T-helper 1 cell treated with Interleukin-12 subunit alpha and Interleukin-12 subunit beta and Interleukin-4 antibody, amounts not matched to agents 30 μg/mL and 1 μg/mL, for 36 hours (primary cell): ENCODE data around the gene LRRTM3.

Source experiments
- H3K27ac Mint-ChIP-seq: one replicate; pipeline ENCODE4 v1.8.0; 2021; ENCODE audit warnings: mild to moderate bottlenecking, mixed read lengths
- H3K27me3 Mint-ChIP-seq: one replicate; pipeline ENCODE4 v1.8.0; 2021; ENCODE audit warnings: low read depth, mixed read lengths
- H3K36me3 Mint-ChIP-seq: one replicate; pipeline ENCODE4 v1.8.0; 2021; ENCODE audit warnings: low read depth, mixed read lengths
- H3K4me1 Mint-ChIP-seq: one replicate; pipeline ENCODE4 v1.8.0; 2021; ENCODE audit warnings: low read depth, mixed read lengths
- H3K4me3 Mint-ChIP-seq: one replicate; pipeline ENCODE4 v1.8.0; 2021; ENCODE audit warnings: mild to moderate bottlenecking, moderate library complexity, mixed read lengths
- H3K9me3 Mint-ChIP-seq: one replicate; pipeline ENCODE4 v1.8.0; 2021; ENCODE audit warnings: mixed read lengths

The LRRTM3 gene

GRCh38 chr10:66980246-66980815, 54.5 kb downstream of the LRRTM3 start:
- Mint-ChIP-seq H3K27me3 (no peaks in the 10 kb centered on the region), H3K4me3 (no peak overlapping the region), H3K4me1 (no peaks in the 10 kb centered on the region), H3K27ac (no peak overlapping the region), H3K9me3 (no peaks in the 10 kb centered on the region), H3K36me3 (no peaks in the 10 kb centered on the region)

DNA sequence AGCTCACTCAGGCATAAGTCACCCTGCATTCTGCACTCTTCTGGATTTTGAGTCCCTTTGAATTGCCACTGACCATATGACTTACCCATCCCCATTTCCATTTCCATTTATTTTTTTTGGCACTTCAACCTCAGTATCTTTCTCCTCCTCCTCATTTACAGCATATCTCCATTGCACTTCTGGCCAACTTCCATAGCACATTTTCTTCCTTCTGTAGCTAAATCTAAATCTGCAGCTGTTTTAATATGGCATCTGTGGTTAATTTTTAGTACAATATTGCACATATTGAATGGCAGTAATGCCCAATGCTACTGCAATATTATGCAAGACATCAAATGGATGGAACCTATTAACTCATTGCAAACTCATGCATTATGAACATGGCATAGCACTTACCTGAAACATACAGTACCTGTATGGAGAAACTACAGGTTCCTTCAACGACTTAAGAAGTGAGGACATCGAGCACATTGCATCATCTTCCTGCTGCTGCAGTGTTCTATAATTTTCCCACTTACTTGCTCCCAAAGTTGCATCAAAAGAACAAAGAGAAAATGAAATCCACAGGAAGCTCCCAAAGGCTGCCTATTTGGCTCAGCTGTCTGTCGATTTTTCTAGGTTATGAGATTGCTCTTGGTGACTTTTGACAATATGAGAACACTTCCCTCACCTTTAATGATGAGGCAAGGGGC, 55.7 kb downstream of the LRRTM3 start:
- H3K27ac Mint-ChIP-seq = no peak overlapping the region
- no peaks in the 10 kb centered on the region for H3K27me3 Mint-ChIP-seq
- H3K4me3 Mint-ChIP-seq = no peak overlapping the region
- H3K36me3 Mint-ChIP-seq = no peaks in the 10 kb centered on the region
- H3K9me3 Mint-ChIP-seq = no peaks in the 10 kb centered on the region
- no peaks in the 10 kb centered on the region for H3K4me1 Mint-ChIP-seq

- Mint-ChIP-seq H3K4me1 (no peaks in the 10 kb centered on the region), H3K36me3 (no peaks in the 10 kb centered on the region), H3K27ac (no peak overlapping the region)
Observed at GRCh38 chr10:66982053-66982420, 56.2 kb downstream of the LRRTM3 start.

GRCh38 chr10:66982792-66983474, 57.1 kb downstream of the LRRTM3 start:
- Mint-ChIP-seq H3K4me1 (no peaks in the 10 kb centered on the region), H3K4me3 (no peak overlapping the region), H3K36me3 (no peaks in the 10 kb centered on the region), H3K27ac (no peak overlapping the region), H3K27me3 (no peaks in the 10 kb centered on the region), H3K9me3 (no peaks in the 10 kb centered on the region)

More at GRCh38 chr10:66982053-66982420, 56.2 kb downstream of the LRRTM3 start:
- no peaks in the 10 kb centered on the region for H3K27me3 Mint-ChIP-seq
- no peaks in the 10 kb centered on the region for H3K9me3 Mint-ChIP-seq
- H3K4me3 Mint-ChIP-seq = no peak overlapping the region

DNA sequence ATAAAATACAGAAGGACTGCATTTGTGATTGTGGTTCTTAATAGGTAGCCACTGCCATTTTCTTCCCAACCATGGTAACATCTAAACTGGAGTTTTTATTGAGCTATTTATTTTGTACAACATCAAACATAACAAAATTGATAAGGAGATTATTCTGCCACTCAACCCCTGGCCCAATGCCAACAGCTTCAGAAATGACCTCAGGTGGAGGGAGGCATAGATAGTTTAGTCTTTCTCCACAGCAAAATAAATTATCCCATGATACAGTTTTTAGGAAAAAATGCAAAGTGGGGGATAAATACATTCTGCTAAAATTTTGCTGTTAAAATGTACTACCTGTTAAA, 57.6 kb downstream of the LRRTM3 start:
- Mint-ChIP-seq H3K36me3 (no peaks in the 10 kb centered on the region), H3K9me3 (no peaks in the 10 kb centered on the region), H3K27ac (no peak overlapping the region), H3K4me1 (no peaks in the 10 kb centered on the region), H3K4me3 (no peak overlapping the region), H3K27me3 (no peaks in the 10 kb centered on the region)

- Mint-ChIP-seq H3K9me3 (no peaks in the 10 kb centered on the region), H3K4me3 (no peak overlapping the region), H3K36me3 (no peaks in the 10 kb centered on the region), H3K27ac (no peak overlapping the region), H3K4me1 (no peaks in the 10 kb centered on the region), H3K27me3 (no peaks in the 10 kb centered on the region)
Observed at GRCh38 chr10:66990143-66990830, 64.5 kb downstream of the LRRTM3 start.

GRCh38 chr10:66996996-66997395, 71.2 kb downstream of the LRRTM3 start:
- Mint-ChIP-seq H3K27ac (no peak overlapping the region), H3K9me3 (no peaks in the 10 kb centered on the region), H3K27me3 (no peaks in the 10 kb centered on the region), H3K4me1 (no peaks in the 10 kb centered on the region), H3K36me3 (no peaks in the 10 kb centered on the region), H3K4me3 (no peak overlapping the region)

- Mint-ChIP-seq H3K4me3 (no peak overlapping the region), H3K9me3 (no peaks in the 10 kb centered on the region), H3K27me3 (no peaks in the 10 kb centered on the region), H3K4me1 (no peaks in the 10 kb centered on the region), H3K36me3 (no peaks in the 10 kb centered on the region), H3K27ac (no peak overlapping the region)
Observed at GRCh38 chr10:66999762-67000545, 74.1 kb downstream of the LRRTM3 start.

- Mint-ChIP-seq H3K27ac (no peak overlapping the region), H3K4me1 (no peaks in the 10 kb centered on the region), H3K9me3 (no peaks in the 10 kb centered on the region), H3K27me3 (no peaks in the 10 kb centered on the region), H3K36me3 (no peaks in the 10 kb centered on the region), H3K4me3 (no peak overlapping the region)
Observed at GRCh38 chr10:67004690-67005089, 78.9 kb downstream of the LRRTM3 start.

DNA sequence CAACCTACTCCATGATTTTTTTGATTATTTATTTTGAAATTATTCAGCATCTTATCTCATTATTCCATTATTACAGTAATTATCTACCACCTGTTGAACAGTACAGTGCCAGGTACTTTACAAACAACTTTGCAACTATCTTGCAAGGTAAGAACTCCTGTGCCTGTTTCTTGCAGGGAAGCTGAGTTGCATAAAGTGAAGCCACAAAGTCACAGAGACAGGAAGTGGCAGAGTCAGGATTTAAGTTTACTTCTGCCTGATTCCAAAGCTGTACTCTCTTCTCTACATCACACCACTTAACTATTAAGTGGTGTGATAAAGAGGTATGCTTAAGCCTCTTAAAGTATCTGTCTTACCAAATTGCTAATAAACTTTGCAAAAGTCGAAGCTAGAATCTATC, 80.1 kb downstream of the LRRTM3 start:
- H3K9me3 Mint-ChIP-seq = no peaks in the 10 kb centered on the region
- H3K4me1 Mint-ChIP-seq = no peaks in the 10 kb centered on the region
- H3K27ac Mint-ChIP-seq = no peak overlapping the region
- H3K27me3 Mint-ChIP-seq = no peaks in the 10 kb centered on the region
- H3K36me3 Mint-ChIP-seq = no peaks in the 10 kb centered on the region
- no peak overlapping the region for H3K4me3 Mint-ChIP-seq

DNA sequence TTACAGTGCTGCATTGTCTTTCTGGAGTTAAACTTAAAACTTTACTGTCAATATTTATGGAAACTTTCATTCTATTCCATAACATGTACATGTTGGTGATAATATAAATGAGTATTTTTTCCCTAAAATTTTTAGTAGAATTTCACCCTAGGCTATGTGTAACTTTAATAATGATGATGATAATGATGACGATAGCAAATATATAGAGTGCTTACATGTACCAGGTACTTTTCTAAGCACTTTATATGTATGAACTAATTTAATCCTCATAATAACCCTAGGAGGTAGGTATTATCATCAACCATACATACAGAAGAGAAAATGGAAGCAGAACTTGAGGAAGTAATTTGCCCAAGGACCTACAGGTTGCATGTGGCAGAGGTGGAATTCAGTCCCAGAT, 85.6 kb downstream of the LRRTM3 start:
- Mint-ChIP-seq H3K36me3 (no peaks in the 10 kb centered on the region), H3K4me3 (no peak overlapping the region), H3K27me3 (no peaks in the 10 kb centered on the region), H3K4me1 (no peaks in the 10 kb centered on the region), H3K27ac (no peak overlapping the region), H3K9me3 (no peaks in the 10 kb centered on the region)

GRCh38 chr10:67011981-67012380, 86.1 kb downstream of the LRRTM3 start:
- Mint-ChIP-seq H3K4me3 (no peak overlapping the region), H3K9me3 (no peaks in the 10 kb centered on the region), H3K4me1 (no peaks in the 10 kb centered on the region), H3K36me3 (no peaks in the 10 kb centered on the region), H3K27me3 (no peaks in the 10 kb centered on the region), H3K27ac (no peak overlapping the region)

GRCh38 chr10:67015225-67015624, 89.4 kb downstream of the LRRTM3 start:
- H3K9me3 Mint-ChIP-seq = no peaks in the 10 kb centered on the region
- H3K36me3 Mint-ChIP-seq = no peaks in the 10 kb centered on the region
- no peak overlapping the region for H3K27ac Mint-ChIP-seq
- no peaks in the 10 kb centered on the region for H3K27me3 Mint-ChIP-seq
- no peak overlapping the region for H3K4me3 Mint-ChIP-seq
- no peaks in the 10 kb centered on the region for H3K4me1 Mint-ChIP-seq

DNA sequence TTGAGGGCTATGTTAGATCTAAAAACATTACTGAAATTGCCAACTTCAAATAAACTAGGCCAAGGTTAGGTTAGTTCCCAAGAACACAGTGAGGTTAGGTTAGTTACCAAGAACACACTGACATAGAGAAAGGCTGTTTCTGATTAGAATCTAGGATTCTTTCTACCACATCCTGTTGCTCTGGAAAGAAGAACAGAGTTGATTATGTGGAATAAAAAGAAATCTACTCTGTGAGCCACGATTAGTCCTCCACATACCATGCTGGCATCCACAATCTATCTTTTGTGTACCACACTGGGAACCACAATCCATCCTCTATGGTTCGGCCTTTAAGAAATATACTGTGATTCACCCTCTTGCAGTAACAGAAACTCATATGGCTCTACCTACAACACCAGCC, 91.4 kb downstream of the LRRTM3 start:
- Mint-ChIP-seq H3K4me3 (no peak overlapping the region), H3K36me3 (no peaks in the 10 kb centered on the region), H3K9me3 (no peaks in the 10 kb centered on the region), H3K4me1 (no peaks in the 10 kb centered on the region), H3K27me3 (no peaks in the 10 kb centered on the region), H3K27ac (no peak overlapping the region)
